OCI-LY1 (cell line): ENCODE measurements around the gene BHLHA9.

Source experiments
- H2AFZ ChIP-seq: fragments of 200-600 bp; sonication (generic), shearing (Covaris generic); 2 replicates; pipeline ENCODE4 v1.6.0; 2014; ENCODE audit warnings: antibody characterized with exemption, mild to moderate bottlenecking, low read length
- H3F3A ChIP-seq: fragments of 200-600 bp; sonication (generic), shearing (Covaris generic); 2 replicates; pipeline ENCODE4 v1.6.0; 2014; ENCODE audit warnings: mild to moderate bottlenecking, antibody characterized with exemption, low read length, moderate library complexity; ENCODE audit not compliant: insufficient read depth
- H3K27ac ChIP-seq: fragments of 200-600 bp; sonication (generic); 2 replicates; pipeline ENCODE4 v1.5.1; 2014; ENCODE audit warnings: low read length, mixed run types, mild to moderate bottlenecking, low read depth; ENCODE audit not compliant: poor library complexity, severe bottlenecking
- H3K27me3 ChIP-seq: fragments of 200-600 bp; sonication (generic); 2 replicates; pipeline ENCODE4 v1.6.0; 2014; ENCODE audit warnings: antibody characterized with exemption, mild to moderate bottlenecking, low read length, moderate library complexity; ENCODE audit not compliant: insufficient read depth
- H3K36me3 ChIP-seq: fragments of 200-600 bp; sonication (generic); 2 replicates; pipeline ENCODE4 v1.6.1; 2014; ENCODE audit warnings: mild to moderate bottlenecking, antibody characterized with exemption, low read length, moderate library complexity, mixed read lengths; ENCODE audit not compliant: insufficient read depth
- H3K4me1 ChIP-seq: fragments of 200-600 bp; sonication (generic); 2 replicates; pipeline ENCODE4 v1.5.1; 2014; ENCODE audit warnings: mild to moderate bottlenecking, low read length, moderate library complexity; ENCODE audit not compliant: insufficient read depth, severe bottlenecking
- H3K4me2 ChIP-seq: fragments of 200-600 bp; sonication (generic), shearing (Covaris generic); 2 replicates; pipeline ENCODE4 v1.6.1; 2014; ENCODE audit warnings: low read length
- H3K4me3 ChIP-seq: fragments of 200-600 bp; sonication (generic); 2 replicates; pipeline ENCODE4 v1.5.1; 2014; ENCODE audit warnings: low read length, low read depth, mild to moderate bottlenecking, mixed read lengths; ENCODE audit not compliant: poor library complexity, severe bottlenecking
- H3K79me2 ChIP-seq: fragments of 200-600 bp; shearing (Covaris generic); 2 replicates; pipeline ENCODE4 v1.6.1; 2016; ENCODE audit warnings: mixed run types, low read length, mixed read lengths; ENCODE audit not compliant: insufficient read depth
- H3K9ac ChIP-seq: fragments of 200-600 bp; sonication (generic), shearing (Covaris generic); 2 replicates; pipeline ENCODE4 v1.6.1; 2014; ENCODE audit warnings: mild to moderate bottlenecking, low read length, mixed read lengths
- H3K9me2 ChIP-seq: fragments of 200-600 bp; sonication (generic), shearing (Covaris generic); 2 replicates; pipeline ENCODE4 v1.6.1; 2014; ENCODE audit warnings: low read depth, mild to moderate bottlenecking, low read length, mixed read lengths
- H3K9me3 ChIP-seq: fragments of 200-600 bp; shearing (Covaris generic); 2 replicates; pipeline ENCODE4 v1.6.1; 2014; ENCODE audit warnings: low read length, mixed read lengths
- H4K20me1 ChIP-seq: fragments of 200-600 bp; sonication (generic), shearing (Covaris generic); 2 replicates; pipeline ENCODE4 v1.6.0; 2016; ENCODE audit warnings: mild to moderate bottlenecking, low read length; ENCODE audit not compliant: insufficient read depth
- CTCF ChIP-seq: fragments of 200-600 bp; sonication (generic), shearing (Covaris generic); IDR thresholded peaks from 2 replicates; pipeline ENCODE4 v1.5.1; 2017; ENCODE audit warnings: mild to moderate bottlenecking, antibody characterized with exemption, low read length, moderate library complexity, mixed read lengths
- EZH2 ChIP-seq: fragments of 200-600 bp; sonication (generic), shearing (Covaris generic); IDR thresholded peaks from 2 replicates; pipeline ENCODE4 v1.8.0; 2017; ENCODE audit warnings: borderline replicate concordance, mixed run types, mild to moderate bottlenecking, antibody characterized with exemption, low read length, moderate library complexity, mixed read lengths

BHLHA9 gene

GRCh38 chr17:1315891-1316403 lies 45.7 kb downstream of the BHLHA9 start:
- Histone ChIP-seq H3K79me2 (no peaks in the 10 kb centered on the region), H3K9ac (no peak overlapping the region), H3F3A (no peaks in the 10 kb centered on the region), H2AFZ (no peak overlapping the region), H3K9me2 (no peaks in the 10 kb centered on the region), H4K20me1 (no peaks in the 10 kb centered on the region), H3K4me2 (no peak overlapping the region), H3K27ac (no peak overlapping the region), H3K9me3 (no peaks in the 10 kb centered on the region), H3K4me1 (no peaks in the 10 kb centered on the region), H3K4me3 (no peak overlapping the region), H3K27me3 (peaks cover 6% of the 10 kb centered on the region; the same call in 1 of the 2 replicates), H3K36me3 (no peaks in the 10 kb centered on the region)
- TF ChIP-seq CTCF = no peak
- no peak for TF ChIP-seq EZH2
